ENCODE data around the gene UBXN10. TPM values are rescaled to one million over a fixed set of nuclear protein-coding genes. Genes with fewer than 3 reads are reported as not detected.
A peak's percentile ranks its signal among the peaks of the same experiment; 100 is the strongest.

Gene UBXN10, protein sequence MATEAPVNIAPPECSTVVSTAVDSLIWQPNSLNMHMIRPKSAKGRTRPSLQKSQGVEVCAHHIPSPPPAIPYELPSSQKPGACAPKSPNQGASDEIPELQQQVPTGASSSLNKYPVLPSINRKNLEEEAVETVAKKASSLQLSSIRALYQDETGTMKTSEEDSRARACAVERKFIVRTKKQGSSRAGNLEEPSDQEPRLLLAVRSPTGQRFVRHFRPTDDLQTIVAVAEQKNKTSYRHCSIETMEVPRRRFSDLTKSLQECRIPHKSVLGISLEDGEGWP
- 1.2 and 1.3 TPM in 2 replicates for total RNA-seq

DNA sequence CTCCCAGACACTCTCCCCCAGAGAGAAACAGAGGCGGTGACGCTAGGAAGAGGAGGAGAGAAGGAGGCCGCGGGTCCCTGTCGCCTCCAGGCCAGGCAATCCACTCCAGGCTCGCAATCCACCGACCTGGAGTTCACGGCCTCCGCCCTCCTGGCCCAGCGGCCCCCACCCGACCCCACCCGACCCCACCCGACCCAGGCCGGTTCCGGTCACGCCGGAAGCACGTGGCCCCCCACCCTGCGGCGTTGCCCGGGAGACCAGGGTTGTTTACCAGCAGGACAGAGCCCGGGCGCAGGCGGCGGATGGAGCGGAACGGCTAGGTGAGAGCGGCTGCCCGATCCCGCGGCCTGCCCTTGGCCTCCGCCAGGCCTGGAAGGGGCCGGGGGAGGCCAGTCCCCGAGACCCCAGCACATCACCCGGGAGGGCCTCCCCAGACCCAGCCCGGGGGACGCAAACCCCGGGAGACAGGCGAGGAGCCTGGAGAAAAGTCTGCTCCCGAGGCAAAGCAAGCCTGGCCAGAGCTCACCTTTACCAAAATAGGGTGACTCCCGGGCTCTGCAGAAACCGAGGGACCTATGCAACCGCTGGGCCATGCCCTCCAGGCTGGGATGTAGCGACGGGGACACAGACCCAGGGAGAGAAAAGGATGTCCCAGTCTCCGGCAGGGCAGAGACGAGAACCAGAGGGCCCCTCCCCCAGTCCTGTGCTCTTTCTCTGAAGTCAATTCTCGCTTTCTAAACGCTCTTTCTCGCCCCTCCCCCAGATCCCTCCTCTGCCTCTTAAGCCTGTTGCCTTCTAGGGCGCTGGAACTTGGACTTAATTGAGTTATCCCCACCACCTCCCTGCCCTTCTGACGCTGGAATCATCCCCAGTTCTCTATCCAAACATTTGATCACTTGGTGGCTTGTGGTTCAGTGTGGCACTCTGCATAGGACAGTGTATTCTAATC lies at the start of gene UBXN10, which contains the start of gene PLA2G2C:
Gene UBXN10 (plus strand): TSS at position 263 of the 949 bp plus-strand sequence. CDS start 4,466 bp downstream, outside the sequence.
Gene PLA2G2C (minus strand): TSS at position 685 of the 949 bp plus-strand sequence. CDS start 9,155 bp downstream, outside the sequence.
- H3K27ac Mint-ChIP-seq = peak within 1 kb of the TSS; percentile 97
- intact Hi-C loops (cut with micrococcal nuclease) = loop anchor here (1.0 to 2.0 kb wide), 3 partner anchors 11 to 33 kb away; no protein-coding TSS in a partner anchor

DNA sequence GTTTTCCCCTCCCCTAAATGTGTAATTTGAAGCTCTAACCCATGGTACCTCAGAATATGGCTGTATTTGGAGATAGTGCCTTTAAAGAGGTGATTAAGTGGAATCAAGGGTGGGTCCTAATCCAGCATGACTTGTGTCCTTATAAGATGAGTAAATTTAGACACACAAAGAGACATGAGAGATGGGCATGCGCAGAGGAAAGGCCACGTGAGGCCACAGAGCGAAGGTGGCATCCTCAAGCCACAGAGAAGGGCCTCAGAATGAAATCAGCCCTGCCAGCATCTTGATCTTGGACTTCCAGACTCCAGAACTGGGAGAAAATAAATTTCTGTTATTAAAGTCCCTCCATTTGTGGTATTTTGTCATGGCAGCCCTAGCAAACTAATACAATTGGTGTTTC lies 49.6 kb upstream of the UBXN10 start:
- Mint-ChIP-seq H3K36me3 (ENCODE audit: low read depth) (no peaks in the 10 kb centered on the region), H3K4me3 (no peak overlapping the region), H3K9me3 (peaks cover 4% of the 10 kb centered on the region), H3K27ac (no peak overlapping the region), H3K27me3 (peaks cover 17% of the 10 kb centered on the region), H3K4me1 (no peaks in the 10 kb centered on the region)
- intact Hi-C loops (cut with micrococcal nuclease) = no loop called here
- DNase-seq = no peak

More for the DNA sequence above, at the start of gene UBXN10, which contains the start of gene PLA2G2C:
- Mint-ChIP-seq H3K36me3 (ENCODE audit: low read depth) (peaks cover 12% of the 10 kb centered on the region), H3K27me3 (peaks cover 27% of the 10 kb centered on the region), H3K9me3 (no peaks in the 10 kb centered on the region), H3K4me1 (peaks cover 55% of the 10 kb centered on the region), H3K4me3 (peak within 1 kb of the TSS; percentile 80)
- peak; percentile 92 for DNase-seq

DNA sequence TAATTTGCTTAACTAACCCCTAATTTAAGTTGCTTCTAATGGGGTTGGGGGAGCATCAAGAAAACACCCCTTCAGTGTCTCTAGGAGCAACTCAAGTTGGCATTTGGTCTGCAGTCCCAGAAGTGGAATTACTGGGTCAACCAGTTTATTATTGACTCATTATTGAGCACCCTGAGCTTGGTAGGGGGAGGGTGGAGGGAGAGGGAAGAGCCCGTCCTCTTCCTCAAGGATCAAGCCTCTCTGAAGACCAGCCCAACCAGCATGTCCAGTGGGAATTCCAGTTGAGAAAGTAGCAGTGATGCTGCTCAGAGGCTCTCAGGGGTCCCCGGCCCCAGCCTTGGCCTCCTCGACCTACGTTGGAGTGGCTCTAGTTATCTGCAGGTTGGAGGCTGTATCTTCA lies 48.8 kb upstream of the UBXN10 start:
- Mint-ChIP-seq H3K27me3 (peaks cover 14% of the 10 kb centered on the region), H3K9me3 (peaks cover 3% of the 10 kb centered on the region), H3K4me3 (no peak overlapping the region), H3K36me3 (ENCODE audit: low read depth) (no peaks in the 10 kb centered on the region), H3K27ac (no peak overlapping the region), H3K4me1 (no peaks in the 10 kb centered on the region)
- intact Hi-C loops (cut with micrococcal nuclease) = no loop called here
- DNase-seq = no peak

DNA sequence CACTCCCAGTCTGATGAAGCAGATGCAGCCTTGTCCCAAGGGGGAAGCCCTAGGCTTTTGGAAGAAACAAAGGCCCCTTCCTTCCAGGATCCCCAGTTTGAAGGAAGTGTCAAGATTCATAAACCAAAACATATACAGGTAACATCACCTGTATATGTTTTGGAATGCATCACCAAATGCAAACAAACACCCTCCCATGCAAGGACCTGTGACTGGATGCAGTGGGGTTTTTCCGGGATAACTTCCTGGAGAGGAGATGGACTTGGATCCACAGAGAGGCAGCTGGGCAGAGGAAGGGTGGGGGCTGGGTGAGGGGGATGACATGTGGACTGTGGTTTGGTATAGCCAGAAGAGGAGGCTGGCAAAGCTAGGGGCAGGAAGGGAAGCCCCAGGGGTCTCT lies 48.3 kb upstream of the UBXN10 start:
- Mint-ChIP-seq H3K4me3 (no peak overlapping the region), H3K36me3 (ENCODE audit: low read depth) (no peaks in the 10 kb centered on the region), H3K9me3 (no peaks in the 10 kb centered on the region), H3K27ac (no peak overlapping the region), H3K27me3 (peaks cover 12% of the 10 kb centered on the region), H3K4me1 (no peaks in the 10 kb centered on the region)
- DNase-seq = no peak
- intact Hi-C loops (cut with micrococcal nuclease) = no loop called here

DNA sequence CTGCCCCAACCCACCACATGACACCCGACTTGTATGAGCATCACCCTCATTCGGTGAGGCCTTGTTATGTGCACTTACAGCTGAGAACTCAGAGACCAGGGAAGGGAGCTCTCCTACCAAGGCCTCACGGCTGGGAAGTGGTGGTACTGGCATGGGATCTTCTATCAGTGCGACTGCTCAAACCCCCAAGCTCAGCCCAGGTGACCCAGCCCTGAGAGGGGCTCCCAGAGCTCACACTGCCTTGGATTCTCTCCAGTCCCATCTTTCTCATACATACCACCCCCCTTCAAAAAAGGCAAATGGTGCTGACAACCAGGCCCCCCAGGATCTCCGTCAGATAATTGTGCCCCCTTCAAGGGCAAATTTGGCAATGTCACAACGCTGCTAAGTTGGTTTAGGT lies 47.5 kb upstream of the UBXN10 start:
- no peaks in the 10 kb centered on the region for H3K9me3 Mint-ChIP-seq

DNA sequence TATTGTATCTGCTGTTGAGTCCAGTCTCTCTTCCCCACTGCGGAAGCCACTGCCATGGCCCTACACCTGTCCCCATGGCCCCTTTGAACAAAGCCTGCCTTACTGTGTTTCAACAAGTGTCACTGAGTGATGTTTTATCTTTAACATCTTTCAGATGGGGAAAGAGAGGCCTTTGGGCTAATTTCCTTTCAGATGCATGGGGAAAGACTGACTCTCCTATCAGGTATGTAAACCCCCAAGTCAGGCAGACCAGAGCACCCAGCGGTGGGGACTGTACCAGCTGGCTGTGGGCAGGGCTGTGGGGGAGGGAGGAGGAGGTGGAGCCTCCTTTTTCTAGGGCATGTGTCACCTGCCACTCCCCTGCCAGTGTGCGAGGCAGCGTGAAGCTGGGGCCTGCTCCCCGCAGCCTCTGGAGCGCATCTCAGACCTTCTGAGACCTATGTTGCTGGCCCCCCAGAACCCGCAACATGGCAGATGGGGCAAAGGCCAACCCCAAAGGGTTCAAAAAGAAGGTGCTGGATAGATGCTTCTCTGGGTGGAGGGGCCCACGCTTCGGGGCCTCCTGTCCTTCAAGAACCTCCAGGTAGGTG lies 46.8 kb upstream of the UBXN10 start, which contains the start of gene PLA2G2F:
Gene PLA2G2F (plus strand): TSS at position 363 of the 590 bp plus-strand sequence. CDS start 105 bp downstream, at position 468.
- intact Hi-C loops (cut with micrococcal nuclease) = no loop called here
- peaks cover 5% of the 10 kb centered on the region for H3K27me3 Mint-ChIP-seq
- DNase-seq = no peak
- H3K9me3 Mint-ChIP-seq = no peaks in the 10 kb centered on the region
- no peak within 1 kb of the TSS for H3K4me3 Mint-ChIP-seq
- H3K27ac Mint-ChIP-seq = no peak within 1 kb of the TSS
- no peaks in the 10 kb centered on the region for H3K36me3 Mint-ChIP-seq (ENCODE audit: low read depth)
- H3K4me1 Mint-ChIP-seq = no peaks in the 10 kb centered on the region

More for the DNA sequence above, 47.5 kb upstream of the UBXN10 start:
- Mint-ChIP-seq H3K27ac (no peak overlapping the region), H3K4me1 (no peaks in the 10 kb centered on the region), H3K36me3 (ENCODE audit: low read depth) (no peaks in the 10 kb centered on the region), H3K4me3 (no peak overlapping the region), H3K27me3 (peaks cover 9% of the 10 kb centered on the region)
- intact Hi-C loops (cut with micrococcal nuclease) = no loop called here
- no peak for DNase-seq

DNA sequence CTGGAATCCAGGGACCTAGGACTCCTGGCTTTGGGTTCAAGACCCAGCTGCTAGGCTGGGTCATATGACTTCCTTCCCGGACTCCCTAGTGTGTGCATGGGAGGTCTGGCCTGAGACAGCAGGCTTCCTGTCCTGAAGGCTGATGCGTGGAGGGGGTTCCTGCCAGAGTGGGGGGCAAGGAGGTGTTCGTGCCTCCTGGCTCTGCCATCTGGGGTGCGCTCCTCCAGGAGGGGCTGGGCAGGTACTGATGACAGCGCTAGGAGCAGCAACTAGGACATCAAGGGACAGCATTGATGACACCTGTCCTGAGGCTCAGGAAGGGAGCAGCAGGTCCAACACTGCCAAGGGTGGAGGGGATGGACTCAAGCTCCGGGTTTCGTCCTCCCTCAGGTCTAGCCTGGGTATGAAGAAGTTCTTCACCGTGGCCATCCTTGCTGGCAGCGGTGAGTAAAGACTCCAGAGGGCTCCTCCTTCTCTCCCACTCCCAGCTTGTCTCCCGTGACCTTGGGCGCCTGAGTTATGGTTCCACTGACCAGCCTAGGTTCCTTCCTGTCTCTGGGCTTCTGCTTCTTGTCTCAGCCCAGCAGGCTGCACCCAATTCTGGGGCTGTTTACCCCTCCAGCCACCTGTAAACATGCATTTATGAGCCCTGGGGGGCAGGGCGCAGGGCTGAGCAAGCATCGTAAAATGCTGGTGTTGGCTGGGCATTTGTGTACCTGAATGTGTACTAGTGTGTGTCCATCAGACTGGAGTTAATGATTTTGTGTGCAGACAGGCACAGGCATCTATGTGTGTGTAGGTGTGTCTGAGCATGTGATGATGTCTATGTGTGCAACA lies 45.9 kb upstream of the UBXN10 start:
- Mint-ChIP-seq H3K9me3 (no peaks in the 10 kb centered on the region), H3K4me1 (no peaks in the 10 kb centered on the region), H3K27ac (no peak overlapping the region), H3K36me3 (ENCODE audit: low read depth) (no peaks in the 10 kb centered on the region), H3K27me3 (peaks cover 3% of the 10 kb centered on the region), H3K4me3 (no peak overlapping the region)
- intact Hi-C loops (cut with micrococcal nuclease) = no loop called here
- no peak for DNase-seq

DNA sequence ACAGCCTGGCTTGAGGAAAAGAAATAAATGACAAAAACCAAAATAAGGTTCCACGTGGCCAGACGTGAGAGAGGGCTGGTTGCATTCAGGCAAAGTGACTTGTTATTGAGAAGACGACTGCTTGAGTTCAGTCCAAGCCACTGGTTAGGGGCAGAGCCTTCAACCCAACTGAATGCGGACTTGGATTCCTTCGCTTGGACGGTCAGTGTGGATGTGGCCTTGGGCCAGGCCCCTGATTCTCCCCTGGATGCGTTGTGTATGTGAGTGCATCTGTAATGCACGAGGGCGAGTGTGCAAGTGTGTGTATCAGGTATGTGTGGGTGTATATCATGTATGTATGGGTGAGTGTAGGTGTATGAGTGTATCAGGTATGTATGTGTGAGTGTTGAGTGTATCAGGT lies 44.9 kb upstream of the UBXN10 start:
- Mint-ChIP-seq H3K36me3 (ENCODE audit: low read depth) (no peaks in the 10 kb centered on the region), H3K27me3 (peaks cover 3% of the 10 kb centered on the region), H3K9me3 (no peaks in the 10 kb centered on the region), H3K4me1 (no peaks in the 10 kb centered on the region), H3K4me3 (no peak overlapping the region), H3K27ac (no peak overlapping the region)
- intact Hi-C loops (cut with micrococcal nuclease) = no loop called here
- DNase-seq = no peak

DNA sequence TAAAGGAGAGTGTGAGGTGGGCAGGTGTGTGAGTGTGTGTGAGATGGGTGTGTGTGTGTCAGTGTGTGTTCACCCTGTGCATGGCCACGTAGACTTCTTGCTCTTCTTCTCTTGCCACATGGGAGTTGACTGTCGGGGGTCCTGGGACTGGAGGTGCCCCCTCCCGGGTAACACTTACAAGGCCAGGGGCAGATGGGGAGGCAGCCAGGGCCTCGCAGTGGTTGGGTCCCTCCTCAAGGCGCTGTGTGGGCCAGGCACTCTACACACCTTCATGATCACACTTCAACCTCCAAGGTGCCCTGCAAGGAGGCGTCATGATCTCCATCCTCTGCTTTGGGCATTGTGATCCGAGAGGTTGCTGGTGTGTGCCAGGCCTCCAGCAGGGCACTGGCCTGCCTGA lies 44.4 kb upstream of the UBXN10 start:
- intact Hi-C loops (cut with micrococcal nuclease) = no loop called here
- DNase-seq = no peak
- H3K27ac Mint-ChIP-seq = no peak overlapping the region
- no peaks in the 10 kb centered on the region for H3K9me3 Mint-ChIP-seq
- H3K4me1 Mint-ChIP-seq = no peaks in the 10 kb centered on the region
- H3K4me3 Mint-ChIP-seq = no peak overlapping the region
- H3K36me3 Mint-ChIP-seq (ENCODE audit: low read depth) = no peaks in the 10 kb centered on the region
- peaks cover 3% of the 10 kb centered on the region for H3K27me3 Mint-ChIP-seq

DNA sequence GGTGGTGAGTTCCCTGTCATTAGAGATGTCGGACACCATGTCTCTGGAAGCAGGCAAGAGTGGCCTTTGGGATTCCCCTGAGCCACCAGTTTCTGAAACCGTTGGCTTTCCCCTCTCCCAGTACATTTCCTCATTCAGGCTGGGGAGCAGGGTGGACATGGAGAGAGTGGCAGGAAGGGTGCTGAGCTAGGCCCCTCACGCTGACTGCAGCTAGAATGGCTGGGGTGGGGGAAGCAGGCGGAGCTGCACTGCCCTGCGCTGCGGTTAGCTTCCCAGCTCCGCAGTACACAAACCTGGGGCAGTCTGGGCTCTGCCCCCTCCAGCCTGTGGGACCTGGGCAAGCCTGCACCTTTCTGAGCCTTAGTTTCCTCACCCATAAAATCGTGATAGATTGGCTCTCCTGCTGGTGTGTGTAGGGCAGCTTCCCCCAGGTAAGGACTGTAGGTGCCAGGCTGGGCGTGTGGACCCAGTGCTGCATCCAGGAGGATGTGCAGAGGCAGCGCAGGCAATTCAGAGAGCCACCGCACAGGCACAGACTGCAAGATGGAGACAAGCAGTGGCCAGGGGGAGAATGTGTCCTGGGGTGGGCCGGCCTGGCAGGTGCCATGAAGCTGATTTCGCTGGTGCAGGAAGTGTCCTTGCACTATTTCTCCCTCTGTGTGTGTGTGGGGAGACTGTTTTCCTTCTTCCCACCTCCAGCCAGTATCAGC lies 43.7 kb upstream of the UBXN10 start:
- peaks cover 3% of the 10 kb centered on the region for H3K27me3 Mint-ChIP-seq
- no peaks in the 10 kb centered on the region for H3K36me3 Mint-ChIP-seq (ENCODE audit: low read depth)
- intact Hi-C loops (cut with micrococcal nuclease) = no loop called here

DNA sequence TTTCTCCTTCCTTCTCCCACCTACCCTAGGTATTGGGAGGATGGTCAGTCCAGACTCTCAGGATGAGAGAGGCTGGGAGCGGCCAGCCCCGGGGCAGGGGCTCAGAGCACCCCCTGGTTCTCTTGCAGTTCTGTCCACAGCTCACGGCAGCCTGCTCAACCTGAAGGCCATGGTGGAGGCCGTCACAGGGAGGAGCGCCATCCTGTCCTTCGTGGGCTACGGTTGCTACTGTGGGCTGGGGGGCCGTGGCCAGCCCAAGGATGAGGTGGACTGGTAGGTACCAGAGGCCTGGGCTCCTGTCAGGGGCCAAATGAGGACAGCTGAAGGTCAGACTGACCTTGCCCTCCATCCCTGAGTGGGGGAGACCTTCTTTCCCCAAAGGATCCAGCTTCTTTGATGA lies 42.6 kb upstream of the UBXN10 start:
- Mint-ChIP-seq H3K4me1 (no peaks in the 10 kb centered on the region), H3K27me3 (no peaks in the 10 kb centered on the region), H3K36me3 (ENCODE audit: low read depth) (no peaks in the 10 kb centered on the region), H3K27ac (no peak overlapping the region), H3K9me3 (no peaks in the 10 kb centered on the region), H3K4me3 (no peak overlapping the region)
- intact Hi-C loops (cut with micrococcal nuclease) = no loop called here
- DNase-seq = no peak

More for the DNA sequence above, 43.7 kb upstream of the UBXN10 start:
- DNase-seq = no peak
- H3K9me3 Mint-ChIP-seq = no peaks in the 10 kb centered on the region
- no peaks in the 10 kb centered on the region for H3K4me1 Mint-ChIP-seq
- H3K27ac Mint-ChIP-seq = no peak overlapping the region
- no peak overlapping the region for H3K4me3 Mint-ChIP-seq

DNA sequence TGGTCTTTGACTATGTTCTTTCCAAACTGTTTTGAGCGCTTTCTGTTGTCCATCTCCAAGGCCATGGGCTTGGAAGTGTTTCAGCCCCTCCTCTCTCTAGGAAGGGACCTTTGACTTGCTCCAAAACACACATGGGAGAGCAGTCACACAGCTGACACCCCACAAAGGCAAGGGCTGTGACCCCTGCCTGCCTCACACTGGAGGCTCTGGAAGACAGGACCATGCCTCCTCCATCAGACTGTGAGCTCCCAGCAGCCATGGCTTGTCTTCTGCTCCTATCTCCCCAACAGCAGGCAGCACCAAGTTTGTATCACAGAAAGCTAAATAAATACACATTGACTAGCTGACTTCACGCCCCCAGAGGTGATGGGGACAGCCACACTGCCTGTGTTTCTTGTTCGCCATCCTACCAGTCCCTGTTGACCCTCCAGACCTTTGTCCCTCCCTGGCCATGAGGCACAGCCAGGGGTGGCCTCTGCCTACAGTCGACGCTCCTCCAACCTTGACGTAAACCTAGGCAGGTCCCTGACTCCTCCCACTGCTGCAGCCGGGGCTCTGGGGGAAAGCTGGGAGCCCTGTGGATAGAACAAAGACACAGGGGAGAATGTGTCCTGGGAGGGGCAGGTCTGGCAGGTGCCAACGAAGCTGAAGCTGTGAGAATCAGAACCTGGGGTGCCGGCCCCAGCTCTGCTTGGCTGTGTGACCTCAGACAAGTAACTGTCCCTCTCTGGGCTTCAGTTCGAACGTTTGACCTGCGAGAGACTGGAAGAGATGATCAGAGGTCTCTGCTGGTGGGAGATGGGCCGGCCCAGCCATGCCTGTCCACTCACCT lies 41.9 kb upstream of the UBXN10 start:
- Mint-ChIP-seq H3K27me3 (no peaks in the 10 kb centered on the region), H3K9me3 (no peaks in the 10 kb centered on the region), H3K27ac (no peak overlapping the region), H3K4me3 (no peak overlapping the region), H3K4me1 (no peaks in the 10 kb centered on the region), H3K36me3 (ENCODE audit: low read depth) (no peaks in the 10 kb centered on the region)
- DNase-seq = no peak
- intact Hi-C loops (cut with micrococcal nuclease) = no loop called here

Data from activated CD4-positive, alpha-beta T cell treated with anti-CD3 and anti-CD28 coated beads, Interleukin-2, amount 10 ng/mL, durations not matched to agents 24 days and 14 days (primary cell).